Placental pericyte (primary cell): ENCODE results near the gene SMYD5. TPM values are rescaled to one million over a fixed set of nuclear protein-coding genes. Genes with fewer than 3 reads are reported as not detected.

ENCODE experiments used
- total RNA-seq: library from RNA; depleted of rRNA; stranded (reverse); fragments of >200 nt; gene quantifications from 2 replicates; pipeline ENCODE4 v1.2.3, GENCODE V29; 2012

SMYD5 gene
- total RNA-seq: 24.3 and 29.5 TPM in 2 replicates

GRCh38 chr2:73214120-73215035 is at the start of gene SMYD5:
TSS of gene SMYD5 (plus strand) at chr2:73214245. CDS start at chr2:73214267, 22 bp downstream.

GRCh38 chr2:73202156-73203054 is 11.6 kb upstream of the SMYD5 start, which contains the start of gene NOTO:
TSS of gene NOTO (plus strand) at chr2:73202574. CDS start at chr2:73202667, 93 bp downstream.

GRCh38 chr2:73233154-73233931 is 19.3 kb downstream of the SMYD5 start, which contains the start of gene PRADC1:
TSS of gene PRADC1 (minus strand) at chr2:73233239. CDS start at chr2:73233160, 79 bp downstream.

GRCh38 chr2:73233932-73234832 is 20.1 kb downstream of the SMYD5 start, which contains the start of gene CCT7:
TSS of gene CCT7 (plus strand) at chr2:73234308. CDS start at chr2:73234379, 71 bp downstream.

Other genes with a start within 250 kb of the SMYD5 start
- 9.6 and 18.8 TPM in 2 replicates for gene SFXN5, start 142.5 kb upstream of the SMYD5 start, total RNA-seq
- 25.6 and 51.0 TPM in 2 replicates for gene RAB11FIP5, start 101.3 kb upstream of the SMYD5 start, total RNA-seq
- gene NOTO, start 11.7 kb upstream of the SMYD5 start, total RNA-seq: not detected in 2 replicates
- gene PRADC1, start 19.0 kb downstream of the SMYD5 start, total RNA-seq: 5.9 and 30.2 TPM in 2 replicates
- 221 and 323 TPM in 2 replicates for gene CCT7, start 20.1 kb downstream of the SMYD5 start, total RNA-seq
- 1.4 and 1.5 TPM in 2 replicates for gene FBXO41, start 70.2 kb downstream of the SMYD5 start, total RNA-seq
- gene EGR4, start 79.3 kb downstream of the SMYD5 start, total RNA-seq: not detected in 2 replicates
- gene ALMS1, start 171.6 kb downstream of the SMYD5 start, total RNA-seq: 12.0 and 30.2 TPM in 2 replicates